Measurements from ENCODE around the gene AP4B1. TPM values are rescaled to one million over a fixed set of nuclear protein-coding genes. Genes with fewer than 3 reads are reported as not detected.

AP4B1 gene
- total RNA-seq, 4 donors from 2014 or later = 7.1 to 21.9 (median 12.6) TPM

DNA sequence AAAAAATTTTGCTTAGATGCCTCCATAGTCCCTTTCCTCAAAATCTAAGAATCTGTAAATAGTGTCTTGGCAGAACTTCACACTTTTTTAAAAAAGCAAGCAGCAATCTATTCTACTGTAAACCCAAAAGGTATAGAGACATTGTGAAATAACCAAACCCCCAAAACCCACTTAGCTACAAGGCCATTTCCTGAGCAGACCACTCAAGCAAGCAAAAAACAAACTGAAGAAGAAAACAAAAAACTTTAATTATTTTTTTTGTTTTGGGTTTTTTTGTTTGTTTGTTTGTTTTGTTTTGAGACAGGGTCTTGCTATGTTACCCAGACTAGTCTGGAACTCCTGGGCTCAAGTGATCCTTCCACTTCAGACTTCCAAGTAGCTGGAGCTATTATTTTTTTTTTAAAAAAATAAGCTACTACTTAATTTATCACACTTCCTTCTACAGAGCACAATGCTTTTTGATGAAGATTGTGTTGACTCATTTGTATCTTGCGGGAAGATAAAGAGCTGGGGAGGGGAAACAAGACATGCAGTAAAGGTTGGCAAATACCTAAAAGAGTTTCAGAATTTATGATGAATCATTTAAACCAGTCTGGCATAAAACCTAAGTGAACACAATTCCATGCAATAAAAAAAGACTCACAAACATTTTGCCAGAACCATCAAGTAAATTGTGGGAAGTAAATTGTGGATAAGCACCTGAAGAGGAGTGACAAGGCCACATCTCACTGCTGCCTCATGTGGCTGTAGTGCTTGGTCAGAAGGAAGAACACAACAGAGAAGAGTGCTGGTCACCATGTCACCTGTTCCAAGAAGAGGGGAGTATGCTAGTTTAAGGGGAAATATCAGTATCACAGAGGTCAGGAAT, 30.4 kb downstream of the AP4B1 start:
- WGBS, 2 donors (ENCODE audit: low coverage in 1 of 2) = 63% methylated on average over 1 of the region's 1 CpG; no CpG with 5 or more reads in 1 of the 2 donors
- no peak for TF ChIP-seq POLR2AphosphoS5 (IDR thresholded peaks at IDR 0.05)
- no peak for TF ChIP-seq EP300 (IDR thresholded peaks at IDR 0.05)
- no peak for TF ChIP-seq POLR2A (IDR thresholded peaks at IDR 0.05)
- TF ChIP-seq, protein P1, sequence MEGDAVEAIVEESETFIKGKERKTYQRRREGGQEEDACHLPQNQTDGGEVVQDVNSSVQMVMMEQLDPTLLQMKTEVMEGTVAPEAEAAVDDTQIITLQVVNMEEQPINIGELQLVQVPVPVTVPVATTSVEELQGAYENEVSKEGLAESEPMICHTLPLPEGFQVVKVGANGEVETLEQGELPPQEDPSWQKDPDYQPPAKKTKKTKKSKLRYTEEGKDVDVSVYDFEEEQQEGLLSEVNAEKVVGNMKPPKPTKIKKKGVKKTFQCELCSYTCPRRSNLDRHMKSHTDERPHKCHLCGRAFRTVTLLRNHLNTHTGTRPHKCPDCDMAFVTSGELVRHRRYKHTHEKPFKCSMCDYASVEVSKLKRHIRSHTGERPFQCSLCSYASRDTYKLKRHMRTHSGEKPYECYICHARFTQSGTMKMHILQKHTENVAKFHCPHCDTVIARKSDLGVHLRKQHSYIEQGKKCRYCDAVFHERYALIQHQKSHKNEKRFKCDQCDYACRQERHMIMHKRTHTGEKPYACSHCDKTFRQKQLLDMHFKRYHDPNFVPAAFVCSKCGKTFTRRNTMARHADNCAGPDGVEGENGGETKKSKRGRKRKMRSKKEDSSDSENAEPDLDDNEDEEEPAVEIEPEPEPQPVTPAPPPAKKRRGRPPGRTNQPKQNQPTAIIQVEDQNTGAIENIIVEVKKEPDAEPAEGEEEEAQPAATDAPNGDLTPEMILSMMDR (IDR thresholded peaks at IDR 0.05) = no peak
- ATAC-seq = no peak
- no peaks in the 10 kb centered on the region for H3K4me1 ChIP-seq
- H3K36me3 ChIP-seq = no peaks in the 10 kb centered on the region
- H3K4me3 ChIP-seq = no peak overlapping the region
- H3K27me3 ChIP-seq = no peaks in the 10 kb centered on the region
- no peak overlapping the region for H3K27ac ChIP-seq
- no peaks in the 10 kb centered on the region for H3K9me3 ChIP-seq

- Histone ChIP-seq H3K4me1 (no peaks in the 10 kb centered on the region), H3K27me3 (no peaks in the 10 kb centered on the region), H3K4me3 (no peak overlapping the region), H3K9me3 (no peaks in the 10 kb centered on the region), H3K27ac (peak overlapping the region in 3 of 4 donors; percentile 10 to 34 (median 17)), H3K36me3 (no peaks in the 10 kb centered on the region)
- peak; percentile 48 for ATAC-seq
- no peak for TF ChIP-seq POLR2AphosphoS5 (IDR thresholded peaks at IDR 0.05)
- TF ChIP-seq, protein P1 (IDR thresholded peaks at IDR 0.05) = no peak
- TF ChIP-seq EP300 (IDR thresholded peaks at IDR 0.05) = no peak
- TF ChIP-seq POLR2A (IDR thresholded peaks at IDR 0.05) = no peak
Observed at GRCh38 chr1:113872219-113872935, 32.2 kb downstream of the AP4B1 start.

DNA sequence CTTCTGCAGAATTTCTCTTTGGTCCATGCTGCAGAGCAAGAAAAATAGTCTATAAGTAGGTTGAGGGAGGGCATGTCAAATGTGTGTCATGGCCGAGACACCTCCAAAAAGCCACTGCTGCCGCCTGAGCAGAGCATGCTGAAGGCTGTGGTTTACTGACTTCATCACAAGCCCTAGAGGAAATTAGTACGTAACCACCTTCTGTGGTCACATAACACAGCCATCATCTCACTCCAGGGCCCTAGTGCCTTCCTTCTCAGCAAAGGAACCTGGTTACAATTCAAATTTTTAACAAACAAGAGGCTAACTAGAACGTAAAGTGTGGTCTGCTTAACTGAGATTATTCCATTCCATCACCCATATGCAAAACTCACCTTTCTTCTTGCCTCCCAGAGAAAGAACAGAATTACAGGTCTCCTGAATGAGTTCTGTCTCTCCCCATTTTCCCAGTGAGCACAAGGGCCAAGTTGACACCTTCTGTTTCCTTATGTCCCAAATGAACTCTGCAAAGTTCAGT, 32.9 kb downstream of the AP4B1 start, which contains the start of gene PTPN22:
PTPN22 (minus strand) TSS at position 116 of the 517 bp plus-strand sequence.
- peak; percentile 75 for ATAC-seq
- Histone ChIP-seq H3K4me3 (no peak within 1 kb of the TSS), H3K27ac (peak within 1 kb of the TSS in 3 of 4 donors; percentile 10 to 34 (median 17)), H3K9me3 (no peaks in the 10 kb centered on the region), H3K36me3 (no peaks in the 10 kb centered on the region), H3K4me1 (no peaks in the 10 kb centered on the region), H3K27me3 (no peaks in the 10 kb centered on the region)
- TF ChIP-seq, protein P1 (IDR thresholded peaks at IDR 0.05) = no peak
- no peak for TF ChIP-seq POLR2AphosphoS5 (IDR thresholded peaks at IDR 0.05)
- TF ChIP-seq EP300 (IDR thresholded peaks at IDR 0.05) = no peak
- no peak for TF ChIP-seq POLR2A (IDR thresholded peaks at IDR 0.05)
- WGBS, 2 donors (ENCODE audit: low coverage in 1 of 2) = 71 to 74% methylated on average over 2 of the region's 4 CpGs

GRCh38 chr1:113870778-113871177, 33.8 kb downstream of the AP4B1 start:
- Histone ChIP-seq H3K27me3 (no peaks in the 10 kb centered on the region), H3K36me3 (no peaks in the 10 kb centered on the region), H3K27ac (no peak overlapping the region), H3K9me3 (no peaks in the 10 kb centered on the region), H3K4me1 (no peaks in the 10 kb centered on the region), H3K4me3 (no peak overlapping the region)
- ATAC-seq = no peak
- TF ChIP-seq POLR2AphosphoS5 (IDR thresholded peaks at IDR 0.05) (no peak), EP300 (IDR thresholded peaks at IDR 0.05) (no peak), POLR2A (IDR thresholded peaks at IDR 0.05) (no peak)
- TF ChIP-seq, protein P1 (IDR thresholded peaks at IDR 0.05) = no peak
- 100% methylated on average over 3 of the region's 3 CpGs for WGBS, 2 donors (ENCODE audit: low coverage in 1 of 2)

All from gastroesophageal sphincter (tissue), 4 donors.